ENCODE data around the gene ZNF189. TPM values are rescaled to one million over a fixed set of nuclear protein-coding genes. Genes with fewer than 3 reads are reported as not detected.

The ZNF189 gene
- polyA plus RNA-seq (2013, experiment 1 of 2; ENCODE audit: insufficient read length) = 12.8 TPM
- polyA plus RNA-seq (2013, experiment 2 of 2; ENCODE audit: insufficient read length) = 15.0 TPM

DNA sequence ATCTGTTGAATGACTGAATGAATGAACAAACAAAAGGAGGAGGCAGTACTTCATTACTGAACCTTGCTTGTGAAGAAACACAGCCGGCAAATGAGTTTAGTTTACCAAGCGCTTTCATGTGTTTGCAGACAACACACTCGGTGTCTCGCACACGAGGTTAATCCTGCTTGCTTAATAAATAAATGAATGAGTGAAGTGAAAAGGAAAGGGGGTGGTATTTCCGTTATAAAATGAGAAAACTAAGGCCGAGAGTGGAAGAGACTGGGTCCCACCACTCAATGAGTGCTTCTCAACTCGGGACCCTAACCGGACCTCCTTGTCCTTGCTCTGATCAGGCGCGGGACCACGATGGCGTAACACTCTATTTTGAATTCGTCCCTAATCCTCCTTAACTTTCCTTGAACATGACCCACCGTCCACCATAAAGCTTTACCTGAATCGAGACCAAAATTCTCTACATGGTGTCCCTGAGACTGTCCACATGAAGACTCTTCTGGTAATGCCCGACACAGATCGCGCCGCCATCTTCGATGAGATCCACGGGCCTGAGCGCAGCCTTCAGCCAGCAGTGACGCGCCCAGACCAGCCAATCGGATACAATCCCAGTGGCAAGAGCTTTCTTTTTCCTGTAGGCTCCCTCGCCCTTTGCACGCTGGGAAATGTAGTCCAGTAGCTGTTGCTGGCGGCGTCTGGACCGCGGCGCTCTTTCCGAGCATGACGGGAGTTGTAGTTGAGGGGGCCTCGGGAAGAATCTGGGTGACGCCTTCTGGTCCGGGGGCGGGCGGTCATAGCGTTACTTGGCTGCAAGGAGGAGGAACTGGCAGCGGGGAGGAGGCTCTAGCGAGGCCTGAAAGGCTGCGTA is at the start of gene ZNF189, which contains the start of gene MRPL50:
ZNF189 (plus strand) TSS at position 784 of the 862 bp plus-strand sequence. CDS start 306 bp downstream, outside the sequence.
MRPL50 (minus strand) TSS at position 551 of the 862 bp plus-strand sequence; CDS start at position 525, 26 bp downstream.
- peak; percentile 99 for DNase-seq

GRCh38 chr9:101350285-101350684 is 48.4 kb upstream of the ZNF189 start:
- no peak for DNase-seq

GRCh38 chr9:101352892-101353463 is 45.7 kb upstream of the ZNF189 start:
- no peak for DNase-seq

DNA sequence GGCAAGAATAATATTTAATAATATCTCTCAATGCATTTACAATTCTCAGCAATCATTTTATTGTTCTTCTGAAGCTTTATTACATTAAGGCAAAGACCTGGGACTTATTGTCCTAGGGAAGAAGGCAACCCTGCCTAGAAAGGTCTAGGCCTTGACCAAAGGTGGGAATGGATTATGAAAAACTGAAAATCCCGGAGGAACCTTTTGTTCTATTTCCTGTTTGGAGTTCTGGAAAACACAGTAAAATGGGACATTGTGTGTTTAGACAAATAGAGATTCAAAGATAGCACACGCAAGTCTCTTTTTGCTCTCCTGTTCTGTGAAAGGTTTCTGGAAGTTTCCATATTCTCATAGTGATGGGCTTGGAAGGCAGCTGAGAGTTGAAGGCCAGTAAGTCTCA is 45.0 kb upstream of the ZNF189 start:
- no peak for DNase-seq

DNA sequence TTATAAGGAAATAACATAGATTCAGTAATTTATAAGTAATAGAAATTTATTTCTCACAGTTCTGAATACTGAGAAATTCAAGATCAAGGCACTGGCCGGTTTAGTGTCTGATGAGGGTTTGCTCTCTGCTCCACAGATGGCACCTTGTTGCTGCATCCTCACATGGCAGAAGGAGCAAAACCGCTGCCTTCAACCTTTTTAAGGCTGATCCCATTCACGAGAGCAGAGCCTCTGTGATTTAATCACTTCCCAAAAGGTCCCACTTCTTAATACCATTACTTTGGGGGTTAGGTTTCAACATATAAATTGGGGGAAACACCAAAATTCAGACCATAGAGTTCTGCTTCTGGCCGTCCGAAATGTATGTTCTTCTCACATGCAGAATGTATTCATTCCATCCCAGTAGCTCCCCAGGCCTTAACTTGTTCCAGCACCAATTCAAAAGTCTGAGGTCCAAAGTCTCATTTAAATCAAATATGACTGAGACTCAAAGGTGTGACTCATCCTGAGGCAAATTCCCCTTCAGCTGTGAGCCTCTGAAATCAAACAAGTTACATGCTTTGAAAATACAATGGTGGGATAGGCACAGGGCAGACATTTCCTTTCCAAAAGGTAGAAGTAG is 44.4 kb upstream of the ZNF189 start:
- DNase-seq = no peak

DNA sequence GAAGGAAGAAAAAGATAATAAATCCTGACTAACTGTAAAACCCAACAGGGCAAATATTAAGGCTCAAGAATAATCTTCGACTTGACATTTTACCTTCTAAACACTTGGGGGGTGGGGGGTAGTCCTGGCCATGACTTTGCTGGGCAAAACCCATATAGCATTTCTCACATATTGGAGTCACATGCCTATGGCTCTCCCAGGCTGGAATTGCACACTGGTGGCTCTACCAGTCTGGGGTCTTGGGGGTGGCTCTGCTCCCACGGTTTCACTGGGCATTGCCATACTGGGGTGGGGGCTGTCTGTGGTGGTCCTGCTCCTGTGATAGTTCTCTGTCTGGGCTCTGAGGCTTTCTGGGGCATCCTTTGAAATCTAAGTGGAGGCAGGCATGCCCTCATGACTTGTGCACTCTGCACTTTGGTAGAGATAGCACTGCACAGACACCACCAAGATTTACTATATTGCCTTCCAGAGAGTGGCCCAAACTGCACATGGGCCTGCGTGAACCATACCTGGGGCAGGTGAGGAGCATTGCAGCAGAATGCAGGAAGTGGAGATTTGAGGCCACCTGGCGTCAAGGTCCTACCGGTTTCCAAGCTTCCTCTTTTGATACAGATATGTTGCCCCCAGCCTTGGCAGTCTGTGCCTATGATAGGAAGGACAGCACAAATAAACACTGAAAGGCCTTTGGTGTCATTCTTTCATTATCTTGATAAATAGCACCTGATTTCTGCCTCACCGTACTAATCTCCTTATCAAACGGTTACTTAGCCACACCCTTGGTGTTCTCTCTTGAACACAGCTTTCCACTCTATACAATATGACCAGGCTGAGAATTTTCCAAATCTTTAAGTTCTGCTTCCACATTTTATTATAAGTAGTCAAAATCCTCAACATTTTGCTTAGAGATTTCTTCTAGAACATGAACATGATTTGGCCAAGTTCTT is 43.6 kb upstream of the ZNF189 start:
- no peak for DNase-seq

DNA sequence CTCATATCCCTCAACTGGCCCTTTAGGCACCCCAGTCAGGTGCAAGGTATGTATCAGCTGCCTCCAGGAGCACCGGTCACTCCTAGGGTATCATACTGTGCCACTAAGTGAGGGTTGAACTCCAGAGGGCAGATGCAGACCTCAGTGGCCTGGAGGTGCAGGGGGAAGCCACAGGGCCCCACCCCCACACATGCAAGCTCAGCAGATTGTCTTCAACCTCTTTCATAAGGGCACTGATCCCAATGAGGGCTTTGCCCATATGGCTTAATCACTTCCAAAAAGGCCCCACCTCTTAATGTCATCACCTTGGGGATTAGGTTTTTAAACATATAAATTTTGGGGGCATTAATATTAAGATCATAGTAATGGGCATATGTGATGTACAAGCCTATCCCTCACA is 42.0 kb upstream of the ZNF189 start:
- DNase-seq = no peak

GRCh38 chr9:101359679-101360078 is 39.0 kb upstream of the ZNF189 start:
- no peak for DNase-seq

DNA sequence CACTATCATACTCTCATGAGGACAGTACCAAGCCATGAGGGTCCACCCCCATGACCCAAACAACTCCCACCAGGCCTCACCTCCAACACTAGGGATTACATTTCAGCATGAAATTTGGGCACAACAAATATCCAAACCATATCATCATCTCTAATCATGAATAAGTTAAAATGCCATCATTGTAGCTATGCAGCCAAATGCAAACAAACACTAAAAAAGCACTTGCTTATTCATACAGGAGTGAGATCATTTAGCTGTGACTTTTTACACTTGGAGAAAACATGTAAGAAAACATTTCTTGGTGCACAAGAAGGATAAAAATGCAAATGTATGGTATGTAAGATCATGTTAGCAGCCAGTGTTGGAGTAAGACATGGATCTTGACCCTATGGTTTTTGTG is 38.0 kb upstream of the ZNF189 start:
- DNase-seq = no peak

GRCh38 chr9:101362450-101362849 is 36.2 kb upstream of the ZNF189 start:
- DNase-seq = no peak

- peak; percentile 86 for DNase-seq
Observed at GRCh38 chr9:101365181-101365580, 33.5 kb upstream of the ZNF189 start.

GRCh38 chr9:101366038-101366756 is 32.5 kb upstream of the ZNF189 start:
- peak; percentile 56 for DNase-seq

DNA sequence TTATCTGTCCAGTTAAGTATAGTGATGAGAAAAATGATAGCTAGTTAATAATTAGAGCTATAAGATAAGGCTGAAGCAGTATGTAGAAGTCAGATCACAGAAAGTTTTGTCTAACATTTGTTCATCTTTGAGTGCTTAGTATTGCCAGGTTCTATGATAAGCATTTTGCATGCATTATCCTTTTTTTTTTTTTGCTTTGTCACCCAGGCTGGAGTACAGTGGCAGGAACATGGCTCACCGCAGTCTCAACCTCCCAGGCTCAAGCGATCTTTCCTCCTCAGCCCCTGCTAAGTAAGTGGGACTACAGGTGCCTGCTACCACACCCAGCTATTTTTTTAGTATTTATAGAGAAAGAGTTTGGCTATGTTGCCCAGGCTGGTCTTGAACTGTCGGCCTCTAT is 31.3 kb upstream of the ZNF189 start:
- no peak for DNase-seq

GRCh38 chr9:101369286-101369685 is 29.4 kb upstream of the ZNF189 start:
- peak; percentile 51 for DNase-seq

GRCh38 chr9:101369884-101370531 is 28.6 kb upstream of the ZNF189 start:
- DNase-seq = no peak

GRCh38 chr9:101371813-101372212 is 26.8 kb upstream of the ZNF189 start:
- DNase-seq = no peak

GRCh38 chr9:101372327-101373118 is 26.1 kb upstream of the ZNF189 start:
- DNase-seq = no peak

GRCh38 chr9:101375546-101375945 is 23.1 kb upstream of the ZNF189 start:
- DNase-seq = peak; percentile 53

GRCh38 chr9:101376111-101376848 is 22.4 kb upstream of the ZNF189 start:
- DNase-seq = peak; percentile 90
